Esophagus (tissue), 2 donors: ENCODE measurements around the gene PTK7. TPM values are rescaled to one million over a fixed set of nuclear protein-coding genes. Genes with fewer than 3 reads are reported as not detected.

Experiments used
- H3K27ac ChIP-seq, 2 donors: one replicate each; pipeline ENCODE4 v1.5.1; 2013; ENCODE audit warnings: low read depth in 2 of 2, mild to moderate bottlenecking in 2 of 2, inconsistent platforms in 1 of 2, low read length in 1 of 2, moderate library complexity in 1 of 2
- H3K27me3 ChIP-seq, 2 donors: one replicate each; pipeline ENCODE4 v1.6.1; 2013; ENCODE audit warnings: low read length in 2 of 2, control low read depth in 1 of 2, mild to moderate bottlenecking in 1 of 2; ENCODE audit not compliant: insufficient read depth in 2 of 2, control insufficient read depth in 1 of 2
- H3K36me3 ChIP-seq, 2 donors: one replicate each; pipeline ENCODE4 v1.6.1; 2013; ENCODE audit warnings: low read length in 1 of 2; ENCODE audit not compliant: control insufficient read depth in 2 of 2, insufficient read depth in 2 of 2
- H3K4me1 ChIP-seq, 2 donors: one replicate each; pipeline ENCODE4 v1.6.1; 2013; ENCODE audit warnings: low read length in 1 of 2; ENCODE audit not compliant: control insufficient read depth in 2 of 2, insufficient read depth in 2 of 2
- H3K4me3 ChIP-seq, 2 donors: one replicate each; pipeline ENCODE4 v1.5.1; 2013; ENCODE audit warnings: low read length in 2 of 2, mild to moderate bottlenecking in 2 of 2, low read depth in 1 of 2, moderate library complexity in 1 of 2
- H3K9me3 ChIP-seq, 2 donors: one replicate each; pipeline ENCODE4 v1.6.1; 2013; ENCODE audit warnings: mild to moderate bottlenecking in 2 of 2, low read depth in 1 of 2, low read length in 1 of 2, moderate library complexity in 1 of 2; ENCODE audit not compliant: control insufficient read depth in 2 of 2, insufficient read depth in 1 of 2
- WGBS, 2 donors: extraction: QIAGEN DNeasy Blood & Tissue Kit; methylation state at CpG; one replicate each; pipeline ENCODE4 v1.1.7; 2013; 5-methylcytosine and 5-hydroxymethylcytosine counted together
- polyA plus RNA-seq, 2 donors: library from polyadenylated mRNA; stranded (reverse); fragments of 200-250 nt; gene quantifications; one replicate each; pipeline ENCODE4 v1.2.3, GENCODE V29; 2013
- donor health status: healthy with polysubstance abuse.
- donor health status: Bipolar disorder and iron deficiency.

PTK7 gene
- polyA plus RNA-seq, 2 donors = 25.8 to 39.7 TPM

- peaks cover 6 to 12% of the 10 kb centered on the region in 2 donors for H3K36me3 ChIP-seq
- no peaks in the 10 kb centered on the region for H3K9me3 ChIP-seq
- peak overlapping the region; percentile 93 to 97 for H3K27ac ChIP-seq
- H3K4me1 ChIP-seq = peaks cover 0 to 11% of the 10 kb centered on the region in 2 donors
- WGBS, 2 donors = 1 to 2% methylated on average over 46 of the region's 46 CpGs
- H3K4me3 ChIP-seq = peak overlapping the region; percentile 71 to 95
- H3K27me3 ChIP-seq = no peaks in the 10 kb centered on the region
Measured at GRCh38 chr6:43172104-43173007, 96.2 kb downstream of the PTK7 start.

DNA sequence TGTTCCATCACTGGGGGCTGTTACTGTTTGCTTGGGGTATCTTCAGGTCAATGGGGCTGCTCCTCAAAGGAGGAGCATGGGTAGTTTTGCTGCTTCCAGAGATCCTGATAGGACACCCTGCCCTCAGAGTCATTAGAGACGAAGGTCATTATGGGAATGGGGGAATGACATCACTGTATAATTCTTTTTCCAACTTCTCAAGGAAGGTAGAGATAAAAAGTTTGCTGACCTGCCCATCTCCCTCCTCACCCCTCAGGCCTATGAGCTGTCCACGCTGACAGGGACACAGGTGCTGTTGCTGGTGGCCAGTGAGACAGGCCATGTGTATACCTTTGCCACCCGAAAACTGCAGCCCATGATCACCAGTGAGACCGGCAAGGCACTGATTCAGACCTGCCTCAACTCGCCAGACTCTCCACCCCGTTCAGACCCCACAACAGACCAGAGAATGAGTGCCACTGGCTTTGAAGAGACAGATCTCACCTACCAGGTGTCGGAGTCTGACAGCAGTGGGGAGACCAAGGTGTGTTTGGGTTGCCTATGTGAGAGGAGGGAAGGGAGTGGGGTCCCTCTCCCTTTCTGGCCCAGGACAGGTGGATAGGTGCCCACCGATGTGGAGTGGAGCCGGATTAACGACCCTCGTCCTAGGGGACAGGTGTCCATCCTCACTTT lies 97.6 kb downstream of the PTK7 start:
- Histone ChIP-seq H3K27me3 (no peaks in the 10 kb centered on the region), H3K4me1 (peaks cover 0 to 11% of the 10 kb centered on the region in 2 donors), H3K27ac (peak overlapping the region; percentile 93 to 97), H3K4me3 (peak overlapping the region; percentile 38 to 71), H3K36me3 (peaks cover 12 to 20% of the 10 kb centered on the region in 2 donors), H3K9me3 (no peaks in the 10 kb centered on the region)
- whole genome bisulfite sequencing, 2 donors = 23 to 37% methylated on average over 11 of the region's 11 CpGs

DNA sequence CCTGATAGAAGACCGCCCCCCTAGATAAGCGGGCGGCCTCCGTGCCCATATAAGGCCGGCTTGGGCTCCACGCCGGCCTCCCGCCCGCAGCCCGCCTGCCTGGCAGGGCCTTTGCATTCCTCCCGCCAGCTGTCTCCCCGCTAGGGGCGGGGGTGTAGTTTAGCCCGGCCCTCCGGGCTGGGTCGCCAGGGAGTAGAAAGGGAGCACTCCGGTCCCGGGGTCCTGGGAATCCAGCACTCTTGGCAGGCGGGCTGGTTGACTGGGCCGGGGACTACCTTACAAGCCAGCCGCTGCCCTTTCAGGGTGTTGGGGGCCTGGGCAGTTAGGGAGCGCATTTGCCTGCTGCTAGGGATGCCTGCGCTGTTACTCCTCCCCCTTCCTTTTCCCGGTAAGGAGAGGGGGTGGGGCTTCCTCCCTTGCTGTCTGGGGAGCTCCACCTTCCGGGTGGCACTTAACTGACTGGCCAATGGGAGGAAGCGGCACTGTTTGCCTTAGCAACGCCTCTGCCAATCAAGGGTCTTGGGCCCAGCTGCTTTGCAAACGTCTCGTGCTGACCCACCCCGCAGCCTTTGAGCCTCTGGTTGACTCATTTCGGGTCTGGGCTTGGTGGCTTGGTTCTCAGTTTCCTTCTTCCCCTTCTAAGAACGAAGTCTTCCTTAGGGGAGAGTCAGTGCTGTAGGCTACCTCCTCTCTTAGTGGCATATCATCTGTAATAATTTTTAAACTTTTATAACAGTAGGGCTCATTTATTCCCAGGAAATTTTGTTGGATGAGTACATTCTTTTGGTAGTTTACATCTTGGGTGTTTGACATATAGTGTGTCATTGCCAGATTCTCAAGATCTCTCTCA lies 98.4 kb downstream of the PTK7 start:
- WGBS, 2 donors = 0 to 1% methylated on average over 29 to 32 of the region's 32 CpGs
- peak overlapping the region; percentile 93 to 97 for H3K27ac ChIP-seq
- H3K4me1 ChIP-seq = peaks cover 2 to 11% of the 10 kb centered on the region in 2 donors
- no peaks in the 10 kb centered on the region for H3K27me3 ChIP-seq
- peak overlapping the region; percentile 38 to 71 for H3K4me3 ChIP-seq
- peaks cover 18 to 28% of the 10 kb centered on the region in 2 donors for H3K36me3 ChIP-seq
- H3K9me3 ChIP-seq = no peaks in the 10 kb centered on the region

DNA sequence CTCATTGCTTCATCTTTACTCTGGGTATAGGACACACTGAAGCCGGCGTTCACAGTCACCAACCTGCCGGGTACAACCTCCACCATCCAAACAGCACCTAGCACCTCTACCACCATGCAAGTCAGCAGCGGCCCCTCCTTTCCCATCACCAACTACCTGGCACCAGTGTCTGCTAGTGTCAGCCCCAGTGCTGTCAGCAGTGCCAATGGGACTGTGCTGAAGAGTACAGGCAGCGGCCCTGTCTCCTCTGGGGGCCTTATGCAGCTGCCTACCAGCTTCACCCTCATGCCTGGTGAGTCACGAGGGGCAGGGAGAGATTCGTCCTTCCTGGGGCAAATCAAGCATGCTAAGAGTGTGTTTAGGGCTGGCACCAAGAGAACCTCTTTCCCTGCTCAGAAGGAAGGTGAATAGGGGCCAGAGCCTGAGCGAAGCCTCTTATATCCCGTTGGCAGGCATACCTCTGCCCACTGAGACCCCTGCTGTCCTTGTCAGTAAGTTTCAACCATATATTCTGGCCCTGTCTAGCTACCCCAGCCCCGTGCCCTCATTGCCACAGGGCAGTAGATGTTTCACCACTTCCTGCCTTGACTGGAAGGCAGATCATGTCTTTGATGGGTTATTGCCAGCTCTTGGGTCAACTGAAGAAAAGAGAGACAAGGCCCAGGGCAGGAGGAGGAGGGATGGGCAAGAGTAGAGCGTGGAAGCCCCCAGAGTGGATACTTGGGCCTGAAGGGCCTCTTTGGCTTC lies 99.7 kb downstream of the PTK7 start:
- 87 to 89% methylated on average over 11 of the region's 11 CpGs for WGBS, 2 donors
- Histone ChIP-seq H3K36me3 (peaks cover 20 to 32% of the 10 kb centered on the region in 2 donors), H3K27me3 (no peaks in the 10 kb centered on the region), H3K4me1 (peaks cover 3 to 9% of the 10 kb centered on the region in 2 donors), H3K4me3 (no peak overlapping the region), H3K9me3 (no peaks in the 10 kb centered on the region), H3K27ac (peak overlapping the region in 1 of 2 donors; percentile 47)

- Histone ChIP-seq H3K4me1 (peaks cover 3 to 9% of the 10 kb centered on the region in 2 donors), H3K36me3 (peaks cover 20 to 34% of the 10 kb centered on the region in 2 donors), H3K27me3 (no peaks in the 10 kb centered on the region), H3K9me3 (no peaks in the 10 kb centered on the region), H3K27ac (no peak overlapping the region), H3K4me3 (no peak overlapping the region)
- WGBS, 2 donors = 93 to 95% methylated on average over 6 of the region's 6 CpGs
Measured at GRCh38 chr6:43176423-43176786, 100.3 kb downstream of the PTK7 start.

DNA sequence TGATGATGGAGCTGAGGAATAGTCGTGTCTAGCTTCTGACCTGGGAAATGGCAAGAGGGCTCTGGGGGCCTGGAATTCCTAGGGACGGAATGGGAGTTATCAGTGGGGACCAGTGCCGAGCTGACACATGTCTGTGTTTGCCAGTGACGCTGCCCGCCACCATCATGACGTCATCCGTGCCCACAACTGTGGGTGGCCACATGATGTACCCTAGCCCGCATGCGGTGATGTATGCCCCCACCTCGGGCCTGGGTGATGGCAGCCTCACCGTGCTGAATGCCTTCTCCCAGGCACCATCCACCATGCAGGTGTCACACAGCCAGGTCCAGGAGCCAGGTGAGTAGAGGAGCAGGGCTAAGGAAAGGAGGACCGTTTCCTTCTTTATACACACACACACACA lies 102.0 kb downstream of the PTK7 start:
- no peaks in the 10 kb centered on the region for H3K9me3 ChIP-seq
- no peak overlapping the region for H3K27ac ChIP-seq
- 85 to 90% methylated on average over 12 of the region's 12 CpGs for WGBS, 2 donors
- peaks cover 20 to 34% of the 10 kb centered on the region in 2 donors for H3K36me3 ChIP-seq
- H3K4me3 ChIP-seq = no peak overlapping the region
- no peaks in the 10 kb centered on the region for H3K27me3 ChIP-seq
- peaks cover 3 to 6% of the 10 kb centered on the region in 2 donors for H3K4me1 ChIP-seq

- no peak overlapping the region for H3K4me3 ChIP-seq
- peaks cover 3 to 4% of the 10 kb centered on the region in 2 donors for H3K4me1 ChIP-seq
- 88 to 92% methylated on average over 20 of the region's 20 CpGs for WGBS, 2 donors
- H3K36me3 ChIP-seq = peaks cover 20 to 35% of the 10 kb centered on the region in 2 donors
- no peaks in the 10 kb centered on the region for H3K27me3 ChIP-seq
- H3K9me3 ChIP-seq = no peaks in the 10 kb centered on the region
- H3K27ac ChIP-seq = no peak overlapping the region
Measured at GRCh38 chr6:43178951-43179830, 103.1 kb downstream of the PTK7 start.

GRCh38 chr6:43180058-43180457 lies 103.9 kb downstream of the PTK7 start:
- Histone ChIP-seq H3K4me1 (peaks cover 5 to 6% of the 10 kb centered on the region in 2 donors), H3K36me3 (peaks cover 20 to 41% of the 10 kb centered on the region in 2 donors), H3K27me3 (no peaks in the 10 kb centered on the region), H3K4me3 (no peak overlapping the region), H3K27ac (no peak overlapping the region), H3K9me3 (no peaks in the 10 kb centered on the region)
- 75 to 80% methylated on average over 7 of the region's 7 CpGs for WGBS, 2 donors
